Liver (tissue), 9 donors: Measurements from ENCODE around the gene COL5A1. TPM values are rescaled to one million over a fixed set of nuclear protein-coding genes. Genes with fewer than 3 reads are reported as not detected.

Source experiments
- DNase-seq: peaks from one replicate; pipeline ENCODE4 v3.0.0-alpha.2; 2017; ENCODE audit warnings: low spot score
- H3K27ac ChIP-seq, 2 donors: one replicate each; pipeline ENCODE4 v1.7.0; 2013; ENCODE audit warnings: inconsistent platforms in 2 of 2, low read length in 2 of 2, control low read depth in 1 of 2, low read depth in 1 of 2, mild to moderate bottlenecking in 1 of 2
- H3K27me3 ChIP-seq, 4 donors: one replicate each; pipeline versions ENCODE4 v1.6.1 to v1.7.0; 2013; ENCODE audit warnings: low read length in 3 of 4, inconsistent platforms in 1 of 4, mild to moderate bottlenecking in 1 of 4, moderate library complexity in 1 of 4; ENCODE audit not compliant: control insufficient read depth in 4 of 4, insufficient read depth in 4 of 4
- H3K36me3 ChIP-seq, 4 donors: one replicate each; pipeline versions ENCODE4 v1.6.1 to v1.7.0; 2013; ENCODE audit warnings: low read length in 3 of 4, mild to moderate bottlenecking in 3 of 4, low read depth in 1 of 4, moderate library complexity in 1 of 4; ENCODE audit not compliant: control insufficient read depth in 4 of 4, insufficient read depth in 3 of 4
- H3K4me1 ChIP-seq, 4 donors: one replicate each; pipeline versions ENCODE4 v1.6.1 to v1.7.0; 2013; ENCODE audit warnings: low read length in 3 of 4, mild to moderate bottlenecking in 3 of 4, moderate library complexity in 1 of 4; ENCODE audit not compliant: control insufficient read depth in 4 of 4, insufficient read depth in 4 of 4
- H3K4me3 ChIP-seq, 3 donors: one replicate each; pipeline versions ENCODE4 v1.6.1 to v1.7.0; 2013; ENCODE audit warnings: low read length in 3 of 3, control low read depth in 1 of 3, low read depth in 1 of 3, mild to moderate bottlenecking in 1 of 3
- H3K9ac ChIP-seq, 2 donors: one replicate each; pipeline ENCODE4 v1.7.0; 2013; ENCODE audit warnings: low read length in 2 of 2, mild to moderate bottlenecking in 2 of 2, moderate library complexity in 2 of 2, control low read depth in 1 of 2, low read depth in 1 of 2
- H3K9me3 ChIP-seq, 4 donors: one replicate each; pipeline versions ENCODE4 v1.6.1 to v1.7.0; 2013; ENCODE audit warnings: low read length in 3 of 4; ENCODE audit not compliant: control insufficient read depth in 4 of 4
- EGR1 ChIP-seq, 2 donors: IDR thresholded peaks; 2 replicates each; pipeline ENCODE4 v1.6.1; 2016 to 2018; ENCODE audit warnings: antibody characterized with exemption in 2 of 2, low read depth in 2 of 2
- FOXA1 ChIP-seq: IDR thresholded peaks from 2 replicates; pipeline ENCODE4 v1.6.1; 2016; ENCODE audit warnings: antibody characterized with exemption
- FOXA2 ChIP-seq: IDR thresholded peaks from 2 replicates; pipeline ENCODE4 v1.6.1; 2016; ENCODE audit warnings: antibody characterized with exemption
- GABPA ChIP-seq, 2 donors: IDR thresholded peaks in 1 of 2; conservative IDR thresholded peaks in 1 of 2; 2 replicates each; pipeline ENCODE4 v1.6.1; 2016; ENCODE audit warnings: antibody characterized with exemption in 2 of 2, mild to moderate bottlenecking in 1 of 2, moderate library complexity in 1 of 2
- HNF4G ChIP-seq: IDR thresholded peaks from 2 replicates; pipeline ENCODE4 v1.6.1; 2016; ENCODE audit warnings: antibody characterized with exemption
- JUND ChIP-seq, 2 donors: IDR thresholded peaks; 2 replicates each; pipeline ENCODE4 v1.6.1; 2016; ENCODE audit warnings: antibody characterized with exemption in 2 of 2
- NR2F2 ChIP-seq: IDR thresholded peaks from 2 replicates; pipeline ENCODE4 v1.6.1; 2016; ENCODE audit warnings: antibody characterized with exemption
- RAD21 ChIP-seq, 2 donors: IDR thresholded peaks; 2 replicates each; pipeline ENCODE4 v1.6.1; 2016; ENCODE audit warnings: antibody characterized with exemption in 2 of 2, mild to moderate bottlenecking in 2 of 2
- SP1 ChIP-seq: IDR thresholded peaks from 2 replicates; pipeline ENCODE4 v1.6.1; 2018; ENCODE audit warnings: antibody characterized with exemption, mild to moderate bottlenecking
- TAF1 ChIP-seq: conservative IDR thresholded peaks from 2 replicates; pipeline ENCODE4 v1.6.1; 2016; ENCODE audit warnings: antibody characterized with exemption, mild to moderate bottlenecking
- YY1 ChIP-seq: IDR thresholded peaks from 2 replicates; pipeline ENCODE4 v1.6.1; 2016; ENCODE audit warnings: antibody characterized with exemption, mild to moderate bottlenecking
- WGBS: extraction: QIAGEN DNeasy Blood & Tissue Kit; methylation state at CpG from one replicate; pipeline ENCODE4 v1.1.7; 2013; 5-methylcytosine and 5-hydroxymethylcytosine counted together
- polyA plus RNA-seq, 2 donors: library from polyadenylated mRNA; stranded (reverse) in 1 of 2; unstranded in 1 of 2; fragments of 200-250 nt in 1 of 2; fragments of >200 nt in 1 of 2; fragmentation: Nextera tagmentation in 1 of 2; extraction: Ambion mirVana in 1 of 2; gene quantifications; one replicate each; pipeline versions ENCODE4 v1.2.1 to v1.2.3, GENCODE V29; 2013 to 2015
- total RNA-seq, 2 donors: library from RNA; depleted of rRNA; stranded (reverse); fragments of >200 nt; gene quantifications; one replicate each; pipeline ENCODE4 v1.2.3, GENCODE V29; 2014
- TF ChIP-seq, protein P1 (sequence below): fragments of 150-350 bp; IDR thresholded peaks from 2 replicates; pipeline ENCODE4 v1.5.1; 2017; ENCODE audit warnings: improper control_type of control experiment, low read depth, low read length; ENCODE audit not compliant: missing input control
- TF ChIP-seq, protein P2 (sequence below): IDR thresholded peaks from 2 replicates; pipeline ENCODE4 v1.6.1; 2016; ENCODE audit warnings: antibody characterized with exemption
- TF ChIP-seq, protein P3 (sequence below): IDR thresholded peaks from 2 replicates; pipeline ENCODE4 v1.6.1; 2016; ENCODE audit warnings: antibody characterized with exemption
- TF ChIP-seq, protein P4 (sequence below): IDR thresholded peaks from 2 replicates; pipeline ENCODE4 v1.6.1; 2016; ENCODE audit warnings: antibody characterized with exemption, mild to moderate bottlenecking
- donor health status: healthy.
- donor health status: healthy.
- donor health status: healthy.
- donor health status: healthy.
- donor health status: healthy.

Gene COL5A1
- total and polyA plus RNA-seq, 4 donors, result 0.67 to 15.6 (median 11.2) TPM

DNA sequence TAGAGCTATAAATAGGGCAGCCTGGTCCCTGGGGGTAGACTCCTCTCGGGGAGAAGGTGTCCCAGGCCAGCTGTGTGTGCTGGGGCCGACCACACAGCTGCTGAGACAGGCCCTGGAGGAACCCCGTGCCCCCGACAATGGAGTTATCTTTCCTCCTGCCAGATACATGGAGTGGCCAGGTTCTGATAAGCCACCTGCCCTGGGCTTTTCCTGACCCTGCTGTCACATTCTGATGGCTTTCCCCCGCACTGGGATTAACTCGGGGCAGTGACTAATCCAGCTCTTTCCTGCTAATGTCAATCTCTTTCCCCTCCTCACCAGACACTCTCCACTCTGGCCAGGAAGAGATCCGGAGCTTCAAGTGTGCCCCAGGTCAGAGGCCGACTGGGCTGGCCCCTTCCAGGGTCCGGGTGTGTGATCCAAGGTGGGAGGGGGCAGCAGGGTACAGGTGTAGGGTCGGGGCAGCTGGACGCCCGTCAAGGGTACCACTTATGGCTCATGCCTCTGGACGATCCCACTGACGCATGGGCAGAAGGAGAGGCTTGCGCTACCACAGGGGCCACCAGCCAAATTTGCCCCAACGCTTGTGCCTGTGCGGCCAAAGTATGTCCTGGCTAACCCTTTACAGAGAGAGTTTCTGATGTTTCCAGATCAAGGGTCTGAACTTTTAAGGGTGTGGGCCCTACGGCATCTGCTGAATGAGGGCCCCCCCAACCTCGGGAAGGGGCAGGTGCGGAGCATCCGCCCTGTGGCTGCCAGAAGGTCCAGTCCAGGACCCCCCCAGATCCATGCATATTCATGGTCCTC, 20.6 kb upstream of the COL5A1 start:
- H3K27ac ChIP-seq, result no peak overlapping the region
- H3K27me3 ChIP-seq, result peaks cover 0 to 2% (median 0%) of the 10 kb centered on the region in 4 donors
- TF ChIP-seq GABPA (IDR thresholded peaks at IDR 0.05 in 1 of 2, conservative IDR thresholded peaks at IDR 0.05 in 1 of 2) (no peak), FOXA1 (no peak), TAF1 (no peak), SP1 (no peak), YY1 (no peak), NR2F2 (no peak), EGR1 (IDR thresholded peaks at IDR 0.05; ENCODE audit: low read depth in 2 of 2) (no peak), FOXA2 (no peak), HNF4G (no peak), RAD21 (IDR thresholded peaks at IDR 0.05) (no peak)
- TF ChIP-seq, protein P1, sequence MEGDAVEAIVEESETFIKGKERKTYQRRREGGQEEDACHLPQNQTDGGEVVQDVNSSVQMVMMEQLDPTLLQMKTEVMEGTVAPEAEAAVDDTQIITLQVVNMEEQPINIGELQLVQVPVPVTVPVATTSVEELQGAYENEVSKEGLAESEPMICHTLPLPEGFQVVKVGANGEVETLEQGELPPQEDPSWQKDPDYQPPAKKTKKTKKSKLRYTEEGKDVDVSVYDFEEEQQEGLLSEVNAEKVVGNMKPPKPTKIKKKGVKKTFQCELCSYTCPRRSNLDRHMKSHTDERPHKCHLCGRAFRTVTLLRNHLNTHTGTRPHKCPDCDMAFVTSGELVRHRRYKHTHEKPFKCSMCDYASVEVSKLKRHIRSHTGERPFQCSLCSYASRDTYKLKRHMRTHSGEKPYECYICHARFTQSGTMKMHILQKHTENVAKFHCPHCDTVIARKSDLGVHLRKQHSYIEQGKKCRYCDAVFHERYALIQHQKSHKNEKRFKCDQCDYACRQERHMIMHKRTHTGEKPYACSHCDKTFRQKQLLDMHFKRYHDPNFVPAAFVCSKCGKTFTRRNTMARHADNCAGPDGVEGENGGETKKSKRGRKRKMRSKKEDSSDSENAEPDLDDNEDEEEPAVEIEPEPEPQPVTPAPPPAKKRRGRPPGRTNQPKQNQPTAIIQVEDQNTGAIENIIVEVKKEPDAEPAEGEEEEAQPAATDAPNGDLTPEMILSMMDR, result no peak
- TF ChIP-seq, protein P2, sequence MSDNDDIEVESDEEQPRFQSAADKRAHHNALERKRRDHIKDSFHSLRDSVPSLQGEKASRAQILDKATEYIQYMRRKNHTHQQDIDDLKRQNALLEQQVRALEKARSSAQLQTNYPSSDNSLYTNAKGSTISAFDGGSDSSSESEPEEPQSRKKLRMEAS, result no peak
- no peak overlapping the region for H3K4me3 ChIP-seq
- H3K9ac ChIP-seq, result no peak overlapping the region
- no peaks in the 10 kb centered on the region for H3K36me3 ChIP-seq
- no peaks in the 10 kb centered on the region for H3K9me3 ChIP-seq
- H3K4me1 ChIP-seq, result no peaks in the 10 kb centered on the region
- 68% methylated on average over 21 of the region's 21 CpGs for WGBS
- no peak for DNase-seq

DNA sequence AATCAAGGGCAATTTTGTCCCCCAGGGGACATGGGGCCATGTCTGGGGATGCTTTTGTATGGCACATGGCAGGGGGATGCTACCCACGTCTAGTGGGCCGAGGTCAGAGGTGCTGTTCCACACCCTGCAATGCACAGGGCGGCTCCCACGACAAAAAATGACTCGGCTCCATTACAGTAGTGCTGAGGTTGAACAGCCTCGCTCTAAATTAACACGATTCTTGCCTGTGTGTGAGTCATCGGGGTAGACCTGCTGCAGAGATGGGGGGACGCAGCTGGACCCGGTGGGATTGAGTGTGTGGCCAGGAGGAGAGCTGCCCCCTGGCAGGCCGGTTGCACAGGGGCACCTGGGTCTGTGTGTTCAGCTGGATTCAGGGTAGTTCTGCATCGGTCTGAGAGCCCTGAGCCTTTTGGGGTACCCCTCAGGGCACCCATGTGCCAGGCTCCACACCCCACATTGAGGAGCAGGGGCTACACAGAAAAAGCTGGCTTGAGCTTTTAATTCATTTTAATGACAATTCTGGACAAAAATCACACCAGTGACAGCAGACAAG, 20.0 kb upstream of the COL5A1 start:
- TF ChIP-seq, protein P2, result no peak
- no peak for TF ChIP-seq RAD21 (IDR thresholded peaks at IDR 0.05)
- TF ChIP-seq GABPA (IDR thresholded peaks at IDR 0.05 in 1 of 2, conservative IDR thresholded peaks at IDR 0.05 in 1 of 2), result no peak
- no peak for TF ChIP-seq FOXA2
- TF ChIP-seq FOXA1, result no peak
- TF ChIP-seq HNF4G, result no peak
- TF ChIP-seq JUND (IDR thresholded peaks at IDR 0.05), result no peak
- TF ChIP-seq, protein P3, sequence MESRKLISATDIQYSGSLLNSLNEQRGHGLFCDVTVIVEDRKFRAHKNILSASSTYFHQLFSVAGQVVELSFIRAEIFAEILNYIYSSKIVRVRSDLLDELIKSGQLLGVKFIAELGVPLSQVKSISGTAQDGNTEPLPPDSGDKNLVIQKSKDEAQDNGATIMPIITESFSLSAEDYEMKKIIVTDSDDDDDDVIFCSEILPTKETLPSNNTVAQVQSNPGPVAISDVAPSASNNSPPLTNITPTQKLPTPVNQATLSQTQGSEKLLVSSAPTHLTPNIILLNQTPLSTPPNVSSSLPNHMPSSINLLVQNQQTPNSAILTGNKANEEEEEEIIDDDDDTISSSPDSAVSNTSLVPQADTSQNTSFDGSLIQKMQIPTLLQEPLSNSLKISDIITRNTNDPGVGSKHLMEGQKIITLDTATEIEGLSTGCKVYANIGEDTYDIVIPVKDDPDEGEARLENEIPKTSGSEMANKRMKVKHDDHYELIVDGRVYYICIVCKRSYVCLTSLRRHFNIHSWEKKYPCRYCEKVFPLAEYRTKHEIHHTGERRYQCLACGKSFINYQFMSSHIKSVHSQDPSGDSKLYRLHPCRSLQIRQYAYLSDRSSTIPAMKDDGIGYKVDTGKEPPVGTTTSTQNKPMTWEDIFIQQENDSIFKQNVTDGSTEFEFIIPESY, result no peak
- TF ChIP-seq, protein P4, sequence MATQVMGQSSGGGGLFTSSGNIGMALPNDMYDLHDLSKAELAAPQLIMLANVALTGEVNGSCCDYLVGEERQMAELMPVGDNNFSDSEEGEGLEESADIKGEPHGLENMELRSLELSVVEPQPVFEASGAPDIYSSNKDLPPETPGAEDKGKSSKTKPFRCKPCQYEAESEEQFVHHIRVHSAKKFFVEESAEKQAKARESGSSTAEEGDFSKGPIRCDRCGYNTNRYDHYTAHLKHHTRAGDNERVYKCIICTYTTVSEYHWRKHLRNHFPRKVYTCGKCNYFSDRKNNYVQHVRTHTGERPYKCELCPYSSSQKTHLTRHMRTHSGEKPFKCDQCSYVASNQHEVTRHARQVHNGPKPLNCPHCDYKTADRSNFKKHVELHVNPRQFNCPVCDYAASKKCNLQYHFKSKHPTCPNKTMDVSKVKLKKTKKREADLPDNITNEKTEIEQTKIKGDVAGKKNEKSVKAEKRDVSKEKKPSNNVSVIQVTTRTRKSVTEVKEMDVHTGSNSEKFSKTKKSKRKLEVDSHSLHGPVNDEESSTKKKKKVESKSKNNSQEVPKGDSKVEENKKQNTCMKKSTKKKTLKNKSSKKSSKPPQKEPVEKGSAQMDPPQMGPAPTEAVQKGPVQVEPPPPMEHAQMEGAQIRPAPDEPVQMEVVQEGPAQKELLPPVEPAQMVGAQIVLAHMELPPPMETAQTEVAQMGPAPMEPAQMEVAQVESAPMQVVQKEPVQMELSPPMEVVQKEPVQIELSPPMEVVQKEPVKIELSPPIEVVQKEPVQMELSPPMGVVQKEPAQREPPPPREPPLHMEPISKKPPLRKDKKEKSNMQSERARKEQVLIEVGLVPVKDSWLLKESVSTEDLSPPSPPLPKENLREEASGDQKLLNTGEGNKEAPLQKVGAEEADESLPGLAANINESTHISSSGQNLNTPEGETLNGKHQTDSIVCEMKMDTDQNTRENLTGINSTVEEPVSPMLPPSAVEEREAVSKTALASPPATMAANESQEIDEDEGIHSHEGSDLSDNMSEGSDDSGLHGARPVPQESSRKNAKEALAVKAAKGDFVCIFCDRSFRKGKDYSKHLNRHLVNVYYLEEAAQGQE, result no peak
- TF ChIP-seq, protein P1, result no peak
- TF ChIP-seq EGR1 (IDR thresholded peaks at IDR 0.05; ENCODE audit: low read depth in 2 of 2), result no peak
- DNase-seq, result no peak
- 81% methylated on average over 12 of the region's 12 CpGs for WGBS

More for the DNA sequence above, 20.0 kb upstream of the COL5A1 start:
- no peak overlapping the region for H3K4me3 ChIP-seq
- no peak overlapping the region for H3K9ac ChIP-seq
- H3K36me3 ChIP-seq, result no peaks in the 10 kb centered on the region
- H3K27me3 ChIP-seq, result peaks cover 0 to 2% (median 0%) of the 10 kb centered on the region in 4 donors
- no peak overlapping the region for H3K27ac ChIP-seq
- no peaks in the 10 kb centered on the region for H3K9me3 ChIP-seq
- no peaks in the 10 kb centered on the region for H3K4me1 ChIP-seq
